BLaER1 treated with 17β-estradiol and CSF1 and Interleukin-3, amounts not matched to agents 10 nM and 100 nM (cell line): ENCODE data around the gene BICRA.
"Not testable (repeated sequence)": the region's sequence is repeated elsewhere in the genome, so short reads cannot be mapped to it uniquely, and the experiment has no call there.

Source experiments
- H3K27ac ChIP-seq, 11 experiments: shearing (Covaris generic); formaldehyde crosslinking; 2 replicates each; pipeline ENCODE4 v1.8.1; 2022
- H3K27me3 ChIP-seq, 11 experiments: shearing (Covaris generic); formaldehyde crosslinking; 2 replicates each; pipeline ENCODE4 v1.8.1; 2022
- H3K36me3 ChIP-seq, 11 experiments: shearing (Covaris generic); formaldehyde crosslinking; 2 replicates each; pipeline ENCODE4 v1.8.1; 2022
- H3K4me1 ChIP-seq, 10 experiments: shearing (Covaris generic); formaldehyde crosslinking; 2 replicates each; pipeline ENCODE4 v1.8.1; 2022
- H3K4me2 ChIP-seq, 11 experiments: shearing (Covaris generic); formaldehyde crosslinking; 2 replicates each; pipeline ENCODE4 v1.8.1; 2022
- H3K4me3 ChIP-seq, 10 experiments: shearing (Covaris generic); formaldehyde crosslinking; 2 replicates each; pipeline ENCODE4 v1.8.1; 2022
- H3K9ac ChIP-seq, 11 experiments: shearing (Covaris generic); formaldehyde crosslinking; 2 replicates each; pipeline ENCODE4 v1.8.1; 2022
- H3K9me3 ChIP-seq, 11 experiments: shearing (Covaris generic); formaldehyde crosslinking; replicated peaks in 1 of 11; 2 replicates each; pipeline ENCODE4 v1.8.1; 2022
- H4K20me1 ChIP-seq, 11 experiments: shearing (Covaris generic); formaldehyde crosslinking; 2 replicates each; pipeline ENCODE4 v1.8.1; 2022
- Cebpa-rat ChIP-seq, 11 experiments: shearing (Covaris generic); IDR thresholded peaks; 2 replicates each; pipeline ENCODE4 v1.8.1; 2022

BICRA gene

GRCh38 chr19:47661161-47661560 lies 52.2 kb downstream of the BICRA start:
- H3K4me2 ChIP-seq, result peak overlapping the region in 3 of 11 experiments; percentile 50 to 76 (median 63); a peak in 2 of 22 replicates
- H4K20me1 ChIP-seq, result peaks cover 76 to 99% (median 96%) of the 10 kb centered on the region in 11 experiments; a peak in 21 of 22 replicates
- H3K27me3 ChIP-seq, result no peaks in the 10 kb centered on the region
- TF ChIP-seq Cebpa-rat (IDR thresholded peaks at IDR 0.05), result no peak
- no peak overlapping the region for H3K9ac ChIP-seq
- H3K27ac ChIP-seq, result no peak overlapping the region
- H3K9me3 ChIP-seq, result no peaks in the 10 kb centered on the region
- no peak overlapping the region for H3K4me3 ChIP-seq
- H3K4me1 ChIP-seq, result peaks cover 0 to 52% (median 33%) of the 10 kb centered on the region in 10 experiments; a peak in 17 of 20 replicates
- H3K36me3 ChIP-seq, result peaks cover 0 to 38% (median 17%) of the 10 kb centered on the region in 11 experiments; a peak in 15 of 22 replicates

GRCh38 chr19:47661611-47662010 lies 52.7 kb downstream of the BICRA start:
- H3K4me1 ChIP-seq, result peaks cover 0 to 56% (median 34%) of the 10 kb centered on the region in 10 experiments; a peak in 17 of 20 replicates
- no peak overlapping the region for H3K4me3 ChIP-seq
- no peaks in the 10 kb centered on the region for H3K9me3 ChIP-seq
- H3K4me2 ChIP-seq, result peak overlapping the region in 4 of 11 experiments; percentile 38 to 76 (median 56); a peak in 8 of 22 replicates
- peaks cover 0 to 38% (median 17%) of the 10 kb centered on the region in 11 experiments; a peak in 15 of 22 replicates for H3K36me3 ChIP-seq
- H3K9ac ChIP-seq, result no peak overlapping the region
- H3K27me3 ChIP-seq, result no peaks in the 10 kb centered on the region
- H4K20me1 ChIP-seq, result peaks cover 75 to 99% (median 94%) of the 10 kb centered on the region in 11 experiments; a peak in 21 of 22 replicates
- TF ChIP-seq Cebpa-rat (IDR thresholded peaks at IDR 0.05), result no peak
- H3K27ac ChIP-seq, result no peak overlapping the region; a peak in 1 of 22 replicates

DNA sequence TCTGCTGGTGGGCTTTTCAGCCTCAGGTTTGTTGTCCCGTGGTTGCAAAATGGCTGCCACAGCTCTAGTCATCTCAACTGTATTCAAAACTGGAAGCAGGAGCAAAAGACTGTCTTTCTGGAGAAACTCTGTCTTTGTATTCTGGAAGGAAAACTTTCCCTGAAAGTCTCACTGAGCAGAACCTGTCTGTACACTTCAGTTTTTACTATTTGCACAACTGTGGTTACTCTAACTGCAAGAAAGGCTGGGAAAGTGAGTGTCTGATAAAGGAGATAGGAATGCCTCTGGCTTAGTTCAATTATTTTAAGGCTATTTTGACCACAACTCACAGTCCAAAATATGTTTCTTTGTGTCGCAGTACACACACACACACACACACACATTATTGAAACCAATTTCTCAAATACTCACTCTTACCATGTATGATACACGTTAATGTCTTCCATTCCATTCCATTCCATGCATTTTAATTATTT lies 54.5 kb downstream of the BICRA start:
- Histone ChIP-seq H3K9ac (0 out of 22 replicates have a peak overlapping the region, but pooled peaks of 2 of the 11 experiments have one; percentile 18 to 33), H3K4me3 (no peak overlapping the region), H3K27ac (peak overlapping the region in 4 of 11 experiments; percentile 42 to 58 (median 45); a peak in 9 of 22 replicates), H3K36me3 (peaks cover 0 to 35% (median 15%) of the 10 kb centered on the region in 11 experiments; a peak in 16 of 22 replicates), H3K27me3 (no peaks in the 10 kb centered on the region), H4K20me1 (peaks cover 75 to 99% (median 93%) of the 10 kb centered on the region in 11 experiments; a peak in 21 of 22 replicates), H3K4me2 (peak overlapping the region in 7 of 11 experiments; percentile 63 to 82 (median 68); a peak in 13 of 22 replicates), H3K4me1 (peaks cover 0 to 67% (median 36%) of the 10 kb centered on the region in 10 experiments; a peak in 17 of 20 replicates), H3K9me3 (no peaks in the 10 kb centered on the region)
- no peak for TF ChIP-seq Cebpa-rat (IDR thresholded peaks at IDR 0.05)

- peaks cover 0 to 35% (median 19%) of the 10 kb centered on the region in 11 experiments; a peak in 15 of 22 replicates for H3K36me3 ChIP-seq
- TF ChIP-seq Cebpa-rat (IDR thresholded peaks at IDR 0.05), result peak in 5 of 11 experiments; percentile 6 to 66 (median 43); a peak in 3 of 22 replicates
- peak overlapping the region in 5 of 11 experiments; percentile 27 to 62 (median 46); a peak in 12 of 22 replicates for H3K27ac ChIP-seq
- H3K4me1 ChIP-seq, result peaks cover 0 to 67% (median 36%) of the 10 kb centered on the region in 10 experiments; a peak in 17 of 20 replicates
- no peaks in the 10 kb centered on the region for H3K27me3 ChIP-seq
- no peaks in the 10 kb centered on the region for H3K9me3 ChIP-seq
- 0 out of 20 replicates have a peak overlapping the region, but pooled peaks of 1 of the 10 experiments have one; percentile 5 for H3K4me3 ChIP-seq
- H3K4me2 ChIP-seq, result peak overlapping the region in 9 of 11 experiments; percentile 23 to 82 (median 64); a peak in 15 of 22 replicates
- H3K9ac ChIP-seq, result peak overlapping the region in 5 of 11 experiments; percentile 2 to 47 (median 33); a peak in 4 of 22 replicates
- H4K20me1 ChIP-seq, result peaks cover 75 to 99% (median 96%) of the 10 kb centered on the region in 11 experiments; a peak in 21 of 22 replicates
These were observed 55.2 kb downstream of the BICRA start for GRCh38 chr19:47663911-47664771.

- H3K27me3 ChIP-seq, H3K4me3 ChIP-seq, H3K9ac ChIP-seq, H3K4me2 ChIP-seq, H3K27ac ChIP-seq, H3K9me3 ChIP-seq: not testable (repeated sequence)
- Histone ChIP-seq H4K20me1 (peaks cover 54 to 87% (median 76%) of the 10 kb centered on the region in 11 experiments; a peak in 21 of 22 replicates), H3K4me1 (peaks cover 13 to 42% (median 30%) of the 10 kb centered on the region in 10 experiments; a peak in 19 of 20 replicates), H3K36me3 (peaks cover 17 to 56% (median 28%) of the 10 kb centered on the region in 11 experiments; a peak in 21 of 22 replicates)
These were observed 59.6 kb downstream of the BICRA start for GRCh38 chr19:47668556-47668955.

DNA sequence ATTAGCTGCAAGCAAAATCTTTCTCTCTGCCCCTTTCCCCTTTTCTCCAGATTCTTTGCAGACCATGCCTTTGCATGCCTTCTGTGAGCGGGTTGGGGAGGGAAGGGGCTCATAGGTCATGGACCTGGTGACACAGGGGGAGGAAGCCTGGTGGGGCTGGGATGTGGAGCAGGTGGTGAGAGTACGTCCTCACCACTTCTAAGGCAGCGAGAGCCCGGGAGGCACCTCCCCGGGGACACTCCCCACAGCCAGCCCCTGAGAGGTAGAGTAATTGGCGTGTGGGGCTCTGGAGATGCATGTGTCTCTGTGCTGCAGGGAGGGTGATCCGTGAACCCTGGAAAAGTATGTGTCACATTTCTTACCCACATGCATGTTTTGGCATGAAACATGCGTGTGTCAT lies 61.8 kb downstream of the BICRA start:
- Histone ChIP-seq H3K27me3 (no peaks in the 10 kb centered on the region), H3K4me2 (peak overlapping the region in 4 of 11 experiments; percentile 17 to 37 (median 30); a peak in 6 of 22 replicates), H3K9me3 (no peaks in the 10 kb centered on the region), H3K36me3 (peaks cover 36 to 75% (median 50%) of the 10 kb centered on the region in 11 experiments), H4K20me1 (peaks cover 34 to 80% (median 63%) of the 10 kb centered on the region in 11 experiments; a peak in 21 of 22 replicates), H3K9ac (no peak overlapping the region), H3K4me1 (peaks cover 5 to 20% (median 17%) of the 10 kb centered on the region in 10 experiments; a peak in 18 of 20 replicates), H3K4me3 (no peak overlapping the region), H3K27ac (no peak overlapping the region)
- no peak for TF ChIP-seq Cebpa-rat (IDR thresholded peaks at IDR 0.05)

DNA sequence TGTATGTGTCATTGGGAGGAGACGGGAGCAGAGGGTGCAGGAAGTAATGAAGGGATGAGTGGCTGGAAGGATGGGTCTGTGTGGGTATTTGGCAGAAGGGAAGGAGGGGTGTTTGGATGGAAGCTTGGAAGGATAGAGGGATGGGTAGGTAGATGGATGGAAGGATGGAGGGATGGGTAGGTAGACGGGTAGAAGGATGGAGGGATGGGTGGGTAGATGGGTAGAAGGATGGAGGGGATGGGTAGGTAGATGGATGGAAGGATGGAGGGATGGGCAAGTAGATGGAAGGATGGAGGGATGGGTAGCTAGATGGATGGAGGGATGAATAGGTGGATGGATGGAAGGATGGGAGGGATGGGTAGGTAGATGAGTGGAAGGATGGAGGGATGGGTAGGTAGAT lies 62.6 kb downstream of the BICRA start:
- Histone ChIP-seq H3K9ac (no peak overlapping the region), H3K36me3 (peaks cover 38 to 76% (median 54%) of the 10 kb centered on the region in 11 experiments), H3K27ac (no peak overlapping the region), H3K27me3 (no peaks in the 10 kb centered on the region), H4K20me1 (peaks cover 29 to 76% (median 57%) of the 10 kb centered on the region in 11 experiments; a peak in 21 of 22 replicates), H3K4me1 (peaks cover 4 to 19% (median 13%) of the 10 kb centered on the region in 10 experiments; a peak in 16 of 20 replicates), H3K4me2 (no peak overlapping the region), H3K4me3 (no peak overlapping the region), H3K9me3 (no peaks in the 10 kb centered on the region)
- no peak for TF ChIP-seq Cebpa-rat (IDR thresholded peaks at IDR 0.05)

DNA sequence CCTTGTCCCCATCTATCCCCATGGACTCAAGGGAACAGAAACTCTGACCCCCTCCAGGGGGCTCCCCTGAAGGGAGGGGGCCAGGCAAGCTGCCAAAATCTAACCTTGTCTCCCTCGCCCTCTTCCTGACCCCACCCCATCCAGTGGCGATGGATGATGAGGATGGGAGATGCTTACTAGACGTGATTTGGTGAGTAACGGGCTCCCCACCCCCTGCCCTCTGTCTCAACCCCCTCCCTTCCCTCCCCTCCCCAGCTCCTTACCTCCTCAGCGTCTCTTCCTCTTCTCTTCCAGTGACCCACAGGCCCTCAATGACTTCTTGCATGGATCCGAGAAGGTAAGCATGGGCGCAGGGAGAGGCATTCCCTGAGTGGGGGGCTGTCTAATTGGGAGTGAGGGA lies 64.5 kb downstream of the BICRA start:
- Histone ChIP-seq H4K20me1 (peaks cover 15 to 57% (median 43%) of the 10 kb centered on the region in 11 experiments; a peak in 21 of 22 replicates), H3K4me1 (peaks cover 0 to 20% (median 9%) of the 10 kb centered on the region in 10 experiments; a peak in 11 of 20 replicates), H3K27me3 (no peaks in the 10 kb centered on the region), H3K9me3 (no peaks in the 10 kb centered on the region), H3K4me2 (no peak overlapping the region), H3K4me3 (no peak overlapping the region), H3K27ac (no peak overlapping the region), H3K36me3 (peaks cover 53 to 83% (median 69%) of the 10 kb centered on the region in 11 experiments), H3K9ac (no peak overlapping the region)
- no peak for TF ChIP-seq Cebpa-rat (IDR thresholded peaks at IDR 0.05)
